Cerebellar nuclear complex (tissue), 1 donor: ENCODE results near the gene DDTL.
"Not testable (repeated sequence)": the region's sequence is repeated elsewhere in the genome, so short reads cannot be mapped to it uniquely, and the experiment has no call there.

ENCODE experiments used
- DNase-seq, 2 experiments: peaks; one replicate each; lab custom pipeline; 2025; lab: John Stamatoyannopoulos, UW

Gene DDTL

DNA sequence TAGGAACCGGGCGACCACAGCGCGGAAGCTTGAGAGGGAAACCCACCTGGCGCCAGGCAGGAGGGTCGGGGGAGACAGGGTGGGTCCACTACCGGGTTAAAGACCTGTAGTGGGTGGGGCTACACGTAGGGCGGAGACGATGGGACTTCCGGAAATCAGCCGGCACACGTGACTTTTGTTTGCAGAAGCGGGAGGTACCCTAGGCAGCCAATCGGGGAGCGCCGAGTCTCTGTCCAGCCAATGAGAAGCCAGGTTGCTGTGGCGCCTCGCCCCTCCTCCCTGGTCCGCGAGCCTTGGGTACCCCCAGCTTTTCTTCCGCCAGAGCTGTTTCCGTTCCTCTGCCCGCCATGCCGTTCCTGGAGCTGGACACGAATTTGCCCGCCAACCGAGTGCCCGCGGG, at the start of gene DDTL:
Gene DDTL, plus strand, starts transcription at position 321 of the 400 bp plus-strand sequence. Its CDS starts 27 bp downstream, at position 348.
- not testable (repeated sequence) for DNase-seq

DNA sequence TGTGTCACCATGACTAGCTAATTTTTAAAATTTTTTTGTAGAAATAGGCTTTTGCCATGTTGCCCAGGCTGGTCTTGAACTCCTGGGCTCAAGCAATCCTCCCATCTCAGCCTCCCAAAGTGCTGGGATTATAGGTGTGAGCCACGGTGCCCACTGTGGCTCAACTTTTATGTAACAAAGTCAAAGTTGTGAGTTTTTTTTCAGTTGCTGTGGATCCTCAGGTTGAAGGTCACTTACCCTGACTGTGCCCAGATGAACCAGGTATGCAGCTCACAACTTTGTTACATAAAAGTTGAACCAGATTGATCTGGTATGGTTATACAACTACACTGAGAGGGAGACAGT, 46.4 kb upstream of the DDTL start:
- not testable (repeated sequence) for DNase-seq

DNA sequence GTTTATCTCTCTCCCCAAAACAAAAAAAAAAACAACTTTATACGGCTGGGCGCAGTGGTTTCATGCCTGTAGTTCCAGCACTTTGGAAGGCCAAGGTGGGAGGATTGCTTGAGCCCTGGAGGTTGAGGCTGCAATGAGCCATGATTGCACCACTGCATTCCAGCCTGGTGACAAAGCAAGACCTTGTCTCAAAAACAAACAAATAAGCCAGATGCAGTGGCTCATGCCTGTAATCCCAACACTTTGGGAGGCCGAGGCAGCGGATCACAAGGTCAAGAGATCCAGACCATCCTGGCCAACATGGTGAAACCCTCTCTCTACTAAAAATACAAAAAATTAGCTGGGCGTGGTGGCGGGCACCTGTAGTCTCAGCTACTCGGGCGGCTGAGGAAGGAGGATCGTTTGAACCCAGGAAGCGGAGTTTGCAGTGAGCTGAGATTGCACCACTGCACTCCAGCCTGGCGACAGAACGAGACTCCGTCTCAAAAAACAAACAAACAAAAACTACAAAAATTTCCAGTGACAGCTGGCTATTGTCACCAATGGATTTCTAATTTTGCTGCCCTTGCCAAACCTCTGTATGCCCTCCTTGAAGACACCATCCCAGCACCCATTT, 45.0 kb upstream of the DDTL start:
- DNase-seq: not testable (repeated sequence)

DNA sequence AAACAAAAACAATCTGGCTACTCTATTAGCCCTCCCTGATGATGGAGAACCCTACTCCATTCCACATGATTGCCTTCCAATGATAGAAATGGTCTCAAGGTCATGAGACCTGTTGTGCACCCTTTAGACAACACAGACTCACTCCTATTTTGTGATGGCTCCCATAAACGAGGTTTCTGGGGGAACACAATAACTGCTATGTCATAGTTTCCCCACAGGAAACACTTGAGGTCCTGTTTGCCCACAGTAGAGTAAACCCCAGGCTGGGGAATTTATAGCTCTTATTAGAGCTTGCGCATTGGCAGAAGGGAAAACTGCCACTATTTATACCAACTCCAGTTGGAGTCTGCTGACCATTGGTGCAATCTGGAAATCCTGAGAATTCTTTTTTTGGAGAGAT, 43.8 kb upstream of the DDTL start:
- DNase-seq: no peak

DNA sequence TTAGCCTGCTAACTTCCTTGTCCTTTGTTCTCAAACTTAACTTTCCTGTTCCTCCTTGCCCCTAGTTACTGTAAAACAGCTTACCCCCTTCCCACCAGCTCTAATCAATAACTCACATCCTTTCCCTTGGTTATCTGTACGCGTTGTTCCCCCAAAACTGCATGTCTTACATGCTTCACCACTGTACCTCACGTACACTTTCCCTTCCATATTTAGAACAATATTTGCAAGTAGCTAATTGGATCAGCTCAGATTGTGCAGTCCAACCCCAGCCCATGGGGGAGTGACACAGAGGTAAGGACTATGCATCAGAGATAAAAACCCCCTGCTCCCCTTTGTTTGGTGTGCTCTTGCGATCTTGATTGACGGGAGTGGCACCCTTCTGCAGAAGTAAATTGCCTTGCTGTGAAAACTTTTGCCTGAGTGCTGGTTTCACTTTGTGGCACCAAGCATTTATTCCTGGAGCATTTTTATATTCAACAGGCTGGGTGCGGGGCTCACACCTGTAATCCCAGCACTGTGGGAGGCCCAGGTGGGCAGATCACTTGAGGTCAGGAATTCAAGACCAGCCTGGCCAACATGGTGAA, 41.6 kb upstream of the DDTL start:
- no peak for DNase-seq

DNA sequence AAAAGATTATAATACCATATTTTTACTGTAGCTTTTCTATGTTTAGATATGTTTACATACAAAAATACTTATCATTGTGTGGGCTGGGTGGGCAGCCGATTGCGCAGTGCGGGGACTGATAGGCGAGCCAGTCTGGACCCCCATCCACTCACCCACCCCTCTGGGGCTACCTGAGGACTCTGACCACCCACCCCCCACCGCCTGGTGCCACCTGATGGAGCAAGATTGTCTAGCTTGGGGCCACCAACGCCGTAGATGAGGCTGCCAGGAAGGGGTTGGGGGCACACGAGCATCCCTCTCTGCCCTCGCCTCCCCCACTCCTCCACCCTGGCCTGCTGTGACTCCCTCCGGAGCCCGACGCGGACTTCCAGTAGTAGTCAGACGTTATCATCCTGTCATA, 40.1 kb upstream of the DDTL start:
- no peak for DNase-seq

DNA sequence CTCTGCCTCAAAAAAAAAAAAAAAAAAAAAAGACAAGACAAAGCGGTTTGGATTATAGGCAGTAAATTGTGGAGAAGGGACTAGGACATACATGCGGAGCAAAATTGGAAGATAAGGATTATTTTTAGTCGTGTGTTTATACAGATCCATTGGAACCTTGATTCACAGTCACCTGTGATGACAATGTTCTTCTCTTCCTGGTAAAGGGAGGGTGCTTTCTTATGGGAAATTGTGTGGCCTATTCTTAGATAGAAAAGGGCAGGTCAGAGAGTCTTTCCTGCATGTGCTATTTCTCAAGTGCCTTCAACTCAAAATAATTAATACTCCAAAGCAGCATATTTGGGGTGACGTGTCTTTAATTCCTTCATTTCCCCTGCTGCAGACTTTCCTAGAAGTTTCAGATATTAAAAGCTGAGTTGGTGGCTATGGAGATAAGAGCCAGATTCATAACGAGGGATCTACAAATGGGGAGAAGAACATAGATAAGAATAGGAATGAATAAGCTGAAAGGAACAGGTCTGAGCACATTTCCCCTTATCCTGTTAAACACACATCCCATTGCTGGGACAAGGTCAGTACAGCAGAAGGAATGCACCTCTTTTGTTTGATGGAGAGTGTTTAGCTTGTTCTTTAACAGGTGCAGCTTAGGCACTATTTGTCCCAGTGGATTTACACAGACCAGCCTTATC, 28.2 kb upstream of the DDTL start:
- DNase-seq: no peak

DNA sequence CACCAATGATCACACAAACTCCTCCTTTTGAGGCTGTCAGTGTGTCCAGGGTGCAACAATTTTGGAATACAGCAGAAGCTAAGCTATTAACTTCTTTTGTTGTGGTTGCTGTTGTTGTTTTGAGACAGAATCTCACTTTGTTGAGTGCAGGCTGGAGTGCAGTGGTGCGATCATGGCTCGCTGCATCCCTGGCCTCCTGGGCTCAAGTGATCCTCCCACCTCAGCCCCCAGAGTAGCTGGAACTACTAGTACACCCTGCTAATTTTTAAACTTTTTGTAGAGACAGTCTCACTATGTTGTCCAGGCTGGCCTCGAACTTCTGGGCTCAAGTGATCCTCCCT, 27.7 kb upstream of the DDTL start:
- no peak for DNase-seq

DNA sequence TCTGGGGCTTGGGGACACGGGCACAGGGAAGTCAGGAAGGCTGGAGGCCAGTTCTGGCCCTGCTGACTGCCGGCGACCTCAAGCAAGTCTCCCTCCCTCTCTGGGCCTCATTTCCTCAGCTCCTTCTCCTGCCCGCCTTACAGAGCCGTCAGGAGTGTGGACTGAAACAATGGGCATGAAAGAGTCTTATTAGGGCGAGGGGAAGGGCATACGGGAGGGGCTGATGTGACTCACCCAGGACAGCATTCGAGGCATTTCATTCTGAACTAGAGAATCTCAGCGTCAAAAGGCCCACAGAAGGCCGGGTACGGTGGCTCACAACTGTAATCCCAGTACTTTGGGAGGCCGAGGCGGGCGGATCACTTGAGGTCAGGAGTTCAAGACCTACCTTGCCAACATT, 26.5 kb upstream of the DDTL start:
- DNase-seq: not testable (repeated sequence)

DNA sequence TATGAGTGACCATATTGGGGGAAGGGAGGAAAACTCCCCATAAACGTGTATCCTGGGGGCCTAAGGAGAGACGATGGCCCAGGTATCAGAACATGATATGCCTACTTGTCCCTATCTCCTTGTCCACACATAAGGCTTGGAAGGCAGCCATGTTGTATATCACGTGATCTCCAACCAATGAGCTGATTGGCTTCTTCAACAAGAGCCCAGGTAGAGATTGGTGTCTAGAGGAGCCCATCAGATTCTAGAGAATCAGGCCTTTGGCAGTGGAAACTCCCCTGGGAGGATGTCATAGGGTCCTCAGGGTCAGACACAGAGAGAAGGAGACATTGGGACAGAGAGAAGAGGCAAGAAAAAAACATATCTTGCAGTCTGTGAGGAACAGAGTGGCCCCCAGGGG, 19.3 kb upstream of the DDTL start:
- DNase-seq: not testable (repeated sequence)

DNA sequence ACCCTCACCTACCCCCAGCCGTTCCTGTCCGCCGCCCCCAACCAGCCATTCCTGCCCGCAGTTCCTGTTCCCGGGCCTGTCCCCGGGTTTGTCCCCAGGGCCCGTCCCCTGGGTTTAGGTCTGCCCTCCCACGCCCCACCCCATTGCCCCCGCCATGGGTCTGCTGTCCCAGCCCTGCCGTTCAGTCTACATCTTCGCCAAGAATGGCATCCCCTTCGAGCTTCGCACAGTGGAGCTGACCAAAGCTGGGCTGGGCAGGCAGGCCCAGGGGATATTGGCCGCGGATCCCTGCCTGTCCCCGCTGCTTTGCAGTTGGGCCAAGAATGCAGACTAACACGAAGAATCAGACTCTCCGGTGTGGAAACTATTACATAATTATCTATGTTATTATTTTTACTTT, 16.9 kb upstream of the DDTL start:
- not testable (repeated sequence) for DNase-seq

DNA sequence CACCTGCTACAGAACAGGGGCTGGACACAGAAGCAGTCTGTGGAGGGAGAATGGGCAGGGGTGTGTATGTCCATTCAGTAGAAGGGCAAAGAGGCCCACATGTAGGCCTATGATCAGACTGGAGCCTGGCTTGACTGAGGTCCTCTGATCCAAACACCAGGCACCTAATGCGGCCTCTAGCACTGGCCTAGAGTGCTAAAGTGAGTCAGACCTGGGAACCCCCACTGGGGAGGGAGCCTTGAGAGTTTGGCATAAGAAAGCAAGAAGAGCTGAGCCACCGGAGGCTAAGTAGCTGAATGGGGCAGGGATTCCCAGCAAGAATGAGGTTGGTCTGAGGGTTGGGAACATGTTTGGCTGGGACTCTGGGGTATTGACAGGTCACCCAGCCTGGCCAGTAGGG, 15.3 kb upstream of the DDTL start:
- DNase-seq: not testable (repeated sequence)

DNA sequence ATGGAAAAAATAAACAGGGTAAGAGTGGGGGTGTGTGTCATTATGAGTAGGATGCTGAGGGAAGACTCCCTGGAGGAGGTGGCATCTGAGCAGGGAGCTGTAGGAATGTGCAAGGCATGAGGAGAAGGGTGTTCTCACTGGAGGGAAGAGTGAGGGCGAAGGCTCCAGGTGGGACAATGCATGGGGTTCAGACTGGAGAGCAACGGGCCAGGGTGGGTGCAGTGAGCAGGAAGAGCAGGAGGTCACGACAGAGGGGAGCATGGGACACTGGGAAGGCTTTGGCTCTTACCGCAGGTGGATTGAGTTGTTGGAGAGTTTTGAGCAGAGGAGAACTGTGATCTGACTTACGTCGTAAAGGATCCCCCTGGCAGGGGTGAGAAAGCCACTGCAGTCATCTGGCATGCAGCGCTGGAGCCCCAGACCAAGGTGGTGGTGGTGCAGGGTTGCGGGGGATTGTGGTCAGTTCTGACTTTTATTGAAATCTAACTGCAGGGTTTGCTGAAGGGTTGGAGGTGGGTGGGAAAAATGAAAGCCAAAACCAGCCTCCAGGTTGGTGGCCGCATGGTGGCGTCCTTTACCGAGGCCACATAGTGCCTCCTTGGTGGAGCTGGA, 13.8 kb upstream of the DDTL start:
- not testable (repeated sequence) for DNase-seq

DNA sequence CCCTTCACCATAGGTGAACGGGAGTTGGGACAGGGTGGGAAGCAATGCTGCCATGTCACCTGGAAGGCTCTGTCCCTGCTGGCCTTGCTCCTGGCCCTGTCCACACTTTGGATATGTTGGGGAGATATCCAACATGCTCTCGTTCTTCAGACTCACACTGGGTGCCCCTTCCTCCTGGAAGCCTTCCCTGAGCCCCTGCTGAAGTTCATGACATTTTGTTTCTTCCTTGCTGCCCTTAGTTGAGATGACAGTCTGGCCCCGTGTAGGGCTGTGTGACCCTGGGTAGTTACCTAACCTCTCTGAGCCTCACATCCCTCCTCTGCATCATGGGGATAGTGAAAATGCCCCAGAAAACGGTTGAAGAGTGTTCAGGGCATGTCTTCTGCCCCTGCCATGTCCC, 13.2 kb upstream of the DDTL start:
- not testable (repeated sequence) for DNase-seq

DNA sequence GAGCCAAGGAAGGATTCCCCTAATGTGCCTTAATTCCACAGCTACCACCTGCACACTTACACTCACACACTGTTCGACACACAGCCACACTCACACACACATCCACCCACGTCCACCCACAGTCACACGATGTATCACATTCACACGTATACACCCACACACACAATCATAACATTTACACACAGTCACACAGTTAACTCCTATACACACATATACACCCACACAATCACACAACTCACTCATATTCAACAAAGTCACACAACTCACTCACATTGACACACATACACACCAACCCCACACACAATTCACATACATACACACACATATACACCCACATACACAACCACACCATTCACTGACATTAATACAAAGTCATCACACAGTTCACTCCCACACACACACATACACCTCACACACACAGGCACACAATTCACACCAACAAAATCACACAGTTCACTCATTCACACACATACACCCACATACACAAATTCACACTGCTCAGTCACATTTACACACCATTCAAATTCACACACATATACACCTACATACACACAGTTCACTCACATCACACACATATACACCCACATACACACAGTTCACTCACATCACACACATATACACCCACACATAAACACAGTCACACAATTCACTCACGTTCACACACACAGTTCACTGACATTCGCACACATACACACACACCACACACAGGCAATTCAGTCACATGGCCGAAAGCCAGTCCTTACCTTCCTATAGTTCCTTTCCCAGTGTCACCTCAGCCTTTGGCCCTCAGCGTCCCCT, 12.3 kb upstream of the DDTL start:
- not testable (repeated sequence) for DNase-seq

DNA sequence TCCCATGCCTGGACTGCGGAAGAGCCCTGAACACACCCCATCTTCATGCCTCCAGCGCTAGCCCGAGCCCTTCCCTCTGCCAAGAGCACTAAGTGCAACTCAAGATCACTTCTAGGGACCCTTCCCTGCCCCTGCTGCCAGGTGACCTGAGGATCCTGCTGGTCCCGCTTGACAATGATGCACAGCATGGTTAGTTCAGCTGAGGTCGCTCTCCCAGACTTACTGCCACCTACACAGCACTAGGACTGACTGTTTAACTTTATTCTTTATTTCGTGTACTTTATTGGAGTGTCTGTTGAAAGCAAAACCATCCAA, 11.7 kb upstream of the DDTL start:
- DNase-seq: not testable (repeated sequence)

DNA sequence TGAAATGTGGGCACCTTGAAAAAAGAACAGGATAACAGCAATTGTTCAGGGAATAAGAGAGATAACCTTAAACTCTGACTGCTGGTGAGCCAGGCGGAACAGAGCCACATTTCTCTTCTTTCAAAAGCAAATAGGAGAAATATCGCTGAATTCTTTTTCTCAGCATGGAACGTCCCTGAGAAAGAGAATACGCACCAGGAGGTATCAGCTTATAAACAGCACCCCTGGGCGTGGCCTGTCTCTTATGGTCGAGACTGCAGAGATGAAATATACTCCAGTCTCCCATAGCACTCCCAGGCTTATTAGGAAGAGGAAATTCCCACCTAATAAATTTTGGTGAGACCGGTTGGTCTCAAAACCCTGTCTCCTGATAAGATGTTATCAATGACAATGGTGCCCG, 10.8 kb upstream of the DDTL start:
- DNase-seq: not testable (repeated sequence)

DNA sequence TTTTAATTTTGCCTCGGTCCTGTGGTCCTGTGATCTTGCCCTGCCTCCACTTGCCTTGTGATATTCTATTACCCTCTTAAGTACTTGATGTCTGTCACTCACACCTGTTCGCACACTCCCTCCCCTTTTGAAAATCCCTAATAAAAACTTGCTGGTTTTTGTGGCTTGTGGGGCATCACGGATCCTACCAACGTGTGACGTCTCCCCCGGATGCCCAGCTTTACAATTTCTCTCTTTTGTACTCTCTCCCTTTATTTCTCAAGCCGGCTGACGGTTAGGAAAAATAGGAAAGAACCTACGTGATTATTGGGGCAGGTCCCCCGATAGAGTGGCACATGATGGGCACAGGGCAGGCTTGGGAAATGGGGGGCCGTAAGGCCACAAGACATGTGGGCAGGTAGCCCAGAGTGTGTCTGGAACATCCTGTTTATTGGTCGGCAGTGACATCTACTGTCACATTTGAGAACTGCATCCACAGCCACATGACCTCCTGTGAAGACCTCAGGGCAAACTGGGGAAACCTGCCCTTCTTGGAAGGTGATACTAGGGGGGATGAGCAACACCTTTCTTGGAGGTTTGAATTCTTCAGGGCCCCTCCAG, 10.3 kb upstream of the DDTL start:
- peak in 1 of 2 experiments; percentile 30 for DNase-seq

DNA sequence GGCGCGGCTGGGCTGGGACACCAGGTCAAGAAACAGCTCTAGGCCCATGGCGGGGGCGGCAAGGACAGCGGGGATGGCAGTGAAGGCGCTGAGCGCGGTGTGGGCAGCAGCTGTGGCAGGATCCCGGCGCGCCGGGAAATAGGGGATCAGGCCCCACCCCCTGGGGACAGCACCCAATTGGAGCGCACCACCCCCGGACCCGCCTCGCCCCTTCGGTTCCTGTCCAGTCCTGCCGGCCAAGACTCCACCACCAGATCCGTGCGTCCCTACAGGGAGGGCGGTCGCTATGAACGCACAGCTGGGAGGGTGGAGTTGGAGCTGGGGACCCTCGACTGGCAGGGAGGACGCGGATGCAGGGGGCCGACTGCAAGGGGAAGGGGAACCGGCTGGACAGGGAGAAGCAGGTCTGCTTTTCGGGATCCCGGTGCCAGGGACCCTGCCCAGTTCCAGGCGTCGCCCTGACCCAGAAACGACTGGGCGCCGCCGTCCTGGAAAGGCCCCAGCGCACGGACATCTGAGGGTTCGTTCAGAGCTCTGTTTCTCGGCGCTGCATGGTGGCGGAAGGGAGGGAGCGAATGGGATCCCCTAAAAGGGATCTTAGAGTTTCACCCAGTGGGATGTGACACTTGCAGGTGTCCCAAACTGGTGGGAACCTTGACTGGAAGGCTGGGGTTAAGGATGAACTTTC, 5.5 kb upstream of the DDTL start, which contains the start of gene GSTT2B:
Gene GSTT2B, minus strand, starts transcription at position 112 of the 688 bp plus-strand sequence. Its CDS starts 64 bp downstream, at position 48.
- DNase-seq: not testable (repeated sequence)

DNA sequence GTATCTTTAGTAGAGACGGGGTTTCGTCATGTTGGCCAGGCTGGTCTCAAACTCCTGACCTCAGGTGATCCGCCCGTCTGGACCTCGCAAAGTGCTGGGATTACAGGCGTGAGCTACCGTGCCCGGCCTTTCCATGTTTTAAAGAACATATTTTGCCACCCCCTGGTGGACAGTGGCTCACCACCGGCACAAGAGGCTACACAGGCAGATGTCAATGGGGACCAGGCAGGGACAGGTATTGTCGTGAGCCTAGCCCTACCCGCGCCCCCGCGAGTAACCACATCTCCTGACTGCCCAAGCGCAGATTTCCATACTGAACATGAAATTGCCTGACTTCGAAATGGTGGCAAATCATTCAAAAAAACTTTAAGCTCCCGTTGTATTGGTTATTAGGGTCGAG, 594 bp upstream of the DDTL start:
- not testable (repeated sequence) for DNase-seq

DNA sequence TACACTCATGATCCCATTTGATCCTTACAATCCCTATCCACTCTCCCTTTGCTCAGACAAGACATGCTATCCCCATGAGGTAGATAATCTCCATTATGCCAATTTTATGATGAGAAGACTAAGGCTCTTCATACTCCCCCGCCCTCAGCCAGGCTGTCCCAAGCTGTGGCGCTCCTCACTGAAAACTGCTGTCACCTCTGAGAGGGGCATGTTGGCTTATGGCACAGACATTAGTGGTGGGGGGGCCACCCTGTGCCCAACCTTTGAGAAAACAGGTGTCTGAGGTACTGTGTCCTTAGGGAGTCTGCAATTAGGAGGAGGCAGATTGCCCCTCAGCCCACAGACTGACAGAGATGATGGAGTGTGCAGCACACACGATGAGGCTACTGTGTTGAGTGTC, 2.4 kb downstream of the DDTL start:
- no peak for DNase-seq
